Stimulated activated CD4-positive, alpha-beta T cell treated with anti-CD3 and anti-CD28 coated beads, TNF-alpha, amount 100 ng/mL, for 4 hours (primary cell): ENCODE data around the gene ST8SIA5.

Experiments used
- DNase-seq, 3 experiments: peaks; one replicate each; pipeline ENCODE4 v3.0.0-alpha.2; 2020; ENCODE audit warnings: low read depth in 3 of 3

ST8SIA5 gene

DNA sequence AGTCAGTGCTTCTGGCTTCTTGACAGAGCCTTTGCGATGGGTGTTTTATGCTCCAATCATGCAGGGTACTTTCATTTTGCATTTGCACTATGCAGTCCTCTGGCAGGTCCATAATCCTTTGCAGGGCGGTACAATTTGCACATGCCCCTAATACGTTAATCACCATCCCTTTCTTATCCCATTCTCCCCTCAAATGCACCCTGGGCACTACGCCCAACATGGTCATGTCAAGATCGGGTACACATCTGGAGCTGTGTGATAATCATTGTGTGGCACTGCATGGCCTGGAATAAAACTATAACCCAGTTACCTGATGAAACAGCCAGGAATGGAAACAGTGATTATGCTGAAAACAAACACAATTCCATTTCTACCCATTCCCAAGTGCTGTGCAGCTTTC, 127.5 kb downstream of the ST8SIA5 start:
- DNase-seq: no peak

DNA sequence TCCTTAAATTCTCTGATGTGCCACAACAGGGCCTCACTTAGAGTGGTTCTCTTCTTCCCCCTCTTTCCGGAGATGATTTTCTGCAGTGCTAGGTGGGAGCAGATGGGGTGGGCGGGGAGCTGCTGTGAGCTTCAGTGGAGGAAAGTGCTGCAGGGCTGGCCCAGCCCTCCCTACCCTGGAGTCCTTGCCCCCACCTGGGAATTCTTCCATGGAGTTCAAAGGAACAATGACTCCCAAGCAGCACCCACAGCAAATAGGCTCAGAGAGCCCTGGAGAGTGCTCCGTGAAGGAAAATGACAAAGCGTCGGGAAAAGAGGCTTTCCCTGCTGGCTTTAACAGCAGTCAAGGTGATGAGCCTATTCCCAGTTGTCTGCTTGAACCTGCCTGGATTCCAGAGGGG, 128.6 kb downstream of the ST8SIA5 start:
- DNase-seq: no peak

DNA sequence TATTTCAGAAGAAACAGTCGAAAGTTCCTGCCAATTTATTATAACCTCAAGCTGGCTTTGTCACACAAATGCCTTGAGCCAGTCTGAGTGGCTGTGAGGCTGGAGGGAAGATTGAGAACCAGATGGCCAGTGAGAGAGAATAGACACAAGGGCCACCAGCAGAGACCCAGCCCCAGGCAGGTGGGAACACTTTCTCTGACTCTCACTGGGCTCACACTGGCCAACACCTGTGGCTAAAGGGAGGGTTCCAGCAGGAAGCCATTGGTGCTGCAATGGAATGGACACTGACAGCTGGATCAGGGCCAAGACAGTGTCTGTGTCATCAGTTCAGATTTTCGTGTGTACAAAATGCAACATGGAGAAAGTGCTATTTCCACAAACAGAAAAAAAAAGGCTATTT, 129.7 kb downstream of the ST8SIA5 start:
- DNase-seq: no peak

DNA sequence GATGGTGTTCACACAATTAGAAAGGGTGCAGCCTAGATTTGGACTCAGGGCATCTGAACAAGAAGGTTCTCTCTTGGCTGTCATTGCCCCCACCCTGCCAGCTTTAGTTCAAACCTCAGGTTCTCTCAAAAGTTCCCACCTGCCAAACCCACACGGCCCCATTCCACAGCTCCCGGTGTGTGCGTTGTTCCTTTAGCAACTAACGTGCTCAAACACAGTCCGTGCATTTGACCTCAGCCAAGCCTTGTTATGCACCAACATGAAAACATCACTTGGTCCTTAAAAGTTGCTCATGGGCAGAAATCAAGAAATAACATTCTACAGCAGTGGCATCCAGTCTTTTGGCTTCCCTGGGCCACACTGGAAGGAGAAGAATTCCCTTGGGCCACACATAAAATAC, 131.8 kb downstream of the ST8SIA5 start:
- DNase-seq: no peak

DNA sequence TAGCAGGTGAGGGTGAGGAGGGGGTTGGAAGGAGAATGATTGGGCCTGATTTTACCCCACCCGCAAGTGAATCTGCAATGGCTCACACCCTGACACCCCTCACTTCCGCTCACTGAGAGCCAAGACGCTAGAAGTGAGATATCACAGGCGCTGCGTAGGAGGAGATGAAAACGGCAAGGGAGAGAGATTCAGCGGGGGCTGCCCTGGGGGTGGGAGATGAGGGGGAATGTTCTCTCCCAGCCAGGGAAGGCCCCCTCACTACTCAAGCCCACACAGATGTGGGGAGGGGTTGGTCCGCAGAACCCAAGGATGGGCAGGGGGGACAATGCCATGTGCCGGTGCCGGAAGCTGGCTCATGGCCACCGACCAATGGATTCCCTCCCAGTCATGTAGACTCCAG, 132.7 kb downstream of the ST8SIA5 start:
- no peak for DNase-seq

DNA sequence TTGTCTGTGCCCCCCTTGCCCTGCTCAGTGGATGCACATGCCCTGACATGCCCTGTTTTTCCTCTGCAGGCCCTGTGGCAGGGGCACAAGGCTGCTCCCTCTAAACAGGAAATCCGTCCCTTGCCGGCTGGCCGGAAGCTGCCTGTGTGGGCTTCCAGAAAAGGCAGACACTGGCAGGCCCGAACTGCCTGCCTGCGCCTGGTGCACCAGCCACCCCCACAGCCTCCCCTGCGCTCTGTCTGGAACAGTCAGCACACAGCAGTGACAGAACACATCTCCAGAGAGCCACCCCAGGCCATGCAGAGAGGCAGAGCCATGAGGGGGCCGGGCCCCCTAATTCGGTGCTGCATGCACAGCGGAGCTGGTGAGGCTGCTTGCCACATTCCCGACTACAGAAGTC, 133.3 kb downstream of the ST8SIA5 start:
- DNase-seq: peak in 2 of 3 experiments; percentile 1 to 9

DNA sequence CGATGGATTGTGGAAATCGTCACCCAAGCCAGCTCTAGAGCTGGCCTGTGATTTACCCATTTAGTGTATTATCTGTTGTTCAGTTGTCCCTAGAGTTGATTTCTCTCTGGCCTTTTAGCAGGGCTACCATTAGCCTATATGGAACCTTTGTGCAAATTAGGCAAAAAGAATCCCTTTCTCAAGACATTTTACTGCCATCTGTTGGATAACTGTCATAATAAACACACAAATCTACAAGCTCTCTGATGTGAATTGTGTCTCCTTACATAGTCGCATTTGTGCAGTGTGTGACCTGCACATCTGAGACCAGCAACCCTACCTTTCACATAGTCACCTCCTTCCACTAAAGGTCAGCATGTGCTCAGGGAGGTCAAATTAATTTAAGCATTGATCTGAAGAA, 133.9 kb downstream of the ST8SIA5 start:
- no peak for DNase-seq

DNA sequence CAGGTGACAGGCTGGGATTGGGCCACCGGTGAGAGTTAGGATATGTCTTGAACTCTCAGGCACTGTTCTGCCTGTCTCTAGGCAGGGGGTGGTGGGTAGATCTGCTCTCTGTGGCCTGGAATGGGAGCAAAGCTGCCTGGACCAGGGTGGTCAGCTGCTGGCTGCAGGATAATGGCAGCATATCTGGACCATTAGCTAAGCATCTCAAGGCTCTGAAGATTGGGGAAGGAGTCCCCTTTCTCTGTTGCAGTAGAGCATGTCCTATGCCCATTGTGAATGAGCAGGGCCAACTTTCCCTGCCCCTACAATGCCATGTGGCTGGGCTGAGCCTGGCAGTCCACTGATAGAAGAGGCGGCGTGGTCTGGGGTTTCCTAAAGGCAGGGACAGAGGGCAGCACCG, 134.4 kb downstream of the ST8SIA5 start:
- DNase-seq: no peak

DNA sequence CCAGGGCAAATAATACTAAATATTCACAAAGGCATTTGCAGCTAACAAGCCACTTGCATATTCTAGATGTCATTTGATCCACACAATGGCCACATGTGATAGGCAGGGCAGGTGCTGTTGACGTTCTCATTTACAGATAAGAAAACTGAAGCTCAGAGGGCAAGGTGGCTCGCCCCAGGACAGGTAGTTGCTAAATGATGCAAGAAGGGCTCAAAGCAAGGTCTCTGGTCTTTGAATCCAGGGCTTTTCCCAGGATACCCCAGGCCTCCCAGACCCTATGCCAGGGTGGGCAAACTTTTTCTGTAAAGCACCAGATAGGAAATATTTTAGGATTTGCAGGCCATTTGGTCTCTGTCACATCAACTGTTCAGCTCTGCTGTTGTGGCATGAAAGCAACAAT, 135.0 kb downstream of the ST8SIA5 start:
- no peak for DNase-seq

DNA sequence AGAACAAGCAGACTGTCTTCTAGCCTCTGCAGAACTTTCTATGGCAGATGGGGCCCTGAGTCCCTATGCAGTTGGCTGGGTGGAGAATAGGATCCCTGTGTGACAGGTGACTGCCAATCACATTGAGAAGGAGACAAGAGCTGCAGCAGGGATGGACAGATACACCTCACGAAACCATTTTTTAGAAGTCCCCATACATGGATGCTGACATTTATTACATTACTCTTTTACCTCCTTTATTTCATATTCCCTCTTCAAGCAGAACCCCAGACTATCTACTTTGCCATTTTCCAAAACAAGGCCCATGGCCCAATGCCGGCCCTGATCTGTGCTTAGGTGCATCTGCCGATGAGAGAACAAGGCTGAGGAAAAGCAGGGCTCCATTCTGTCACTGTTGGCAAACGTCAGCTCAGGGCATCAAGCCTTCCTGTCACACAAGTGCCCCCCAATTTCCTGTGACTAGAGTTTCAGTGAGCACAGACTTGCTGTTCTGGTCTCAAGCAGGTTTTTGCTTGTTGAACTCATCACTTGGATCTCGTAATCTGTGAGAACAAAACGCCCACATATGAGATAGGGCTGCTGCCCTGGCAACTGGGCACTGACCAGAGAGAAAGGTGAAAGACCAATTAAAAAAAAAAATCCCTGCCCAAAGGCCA, 135.6 kb downstream of the ST8SIA5 start:
- no peak for DNase-seq

DNA sequence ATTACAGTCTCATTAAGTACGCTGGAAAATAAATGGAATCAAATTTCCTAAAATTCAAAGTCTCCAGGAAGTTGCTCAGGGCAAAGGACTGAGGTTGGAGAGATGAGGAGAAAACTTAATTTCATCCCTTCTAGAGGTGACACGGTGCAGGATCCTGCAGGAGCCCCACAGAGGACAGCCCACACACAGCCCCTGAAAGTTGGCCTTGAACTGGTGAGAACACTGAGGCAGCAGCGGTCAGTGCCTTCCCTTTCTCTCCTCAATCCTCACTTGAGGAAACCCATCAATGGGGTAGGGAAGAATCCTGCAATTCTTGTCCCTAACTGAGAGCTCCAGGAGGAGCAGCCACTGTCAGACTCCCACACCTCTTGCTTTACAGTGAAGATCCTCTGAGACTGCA, 137.3 kb downstream of the ST8SIA5 start:
- DNase-seq: no peak
